DOHH2 (cell line): ENCODE data around the gene SLC35F4.

Experiments
- H3F3A ChIP-seq: fragments of 200-600 bp; sonication (generic), shearing (Covaris generic); 2 replicates; pipeline ENCODE4 v1.6.0; 2016; ENCODE audit warnings: antibody characterized with exemption, mild to moderate bottlenecking; ENCODE audit not compliant: control insufficient read depth, insufficient read depth
- H3K27ac ChIP-seq: fragments of 200-600 bp; sonication (generic); 2 replicates; pipeline ENCODE4 v1.5.1; 2014; ENCODE audit warnings: low read depth, mild to moderate bottlenecking, low read length, moderate library complexity
- H3K27me3 ChIP-seq: fragments of 200-600 bp; sonication (generic); 2 replicates; pipeline ENCODE4 v1.6.1; 2014; ENCODE audit warnings: mild to moderate bottlenecking, low read length, mixed read lengths; ENCODE audit not compliant: control insufficient read depth
- H3K36me3 ChIP-seq: fragments of 200-600 bp; sonication (generic); 2 replicates; pipeline ENCODE4 v1.6.1; 2014; ENCODE audit warnings: mild to moderate bottlenecking, low read length, moderate library complexity, mixed read lengths; ENCODE audit not compliant: control insufficient read depth
- H3K4me1 ChIP-seq: fragments of 200-600 bp; sonication (generic); 2 replicates; pipeline ENCODE4 v1.6.1; 2014; ENCODE audit warnings: mild to moderate bottlenecking, low read length, mixed read lengths; ENCODE audit not compliant: control insufficient read depth
- H3K4me2 ChIP-seq: fragments of 200-600 bp; sonication (generic); 2 replicates; pipeline ENCODE4 v1.6.0; 2014; ENCODE audit warnings: mild to moderate bottlenecking, low read length, moderate library complexity
- H3K4me3 ChIP-seq: fragments of 200-600 bp; sonication (generic); 2 replicates; pipeline ENCODE4 v1.5.1; 2014; ENCODE audit warnings: mild to moderate bottlenecking, low read length, mixed read lengths
- H3K79me2 ChIP-seq: fragments of 200-600 bp; sonication (generic); 2 replicates; pipeline ENCODE4 v1.6.1; 2014; ENCODE audit warnings: mild to moderate bottlenecking, low read length, mixed read lengths; ENCODE audit not compliant: control insufficient read depth
- H3K9me2 ChIP-seq: fragments of 200-600 bp; sonication (generic); replicated peaks from 2 replicates; pipeline ENCODE4 v1.6.1; 2014; ENCODE audit warnings: mild to moderate bottlenecking, low read length, mixed read lengths; ENCODE audit not compliant: control insufficient read depth
- H3K9me3 ChIP-seq: fragments of 200-600 bp; sonication (generic); 2 replicates; pipeline ENCODE4 v1.6.1; 2014; ENCODE audit warnings: antibody characterized with exemption, low read length, mixed read lengths; ENCODE audit not compliant: control insufficient read depth, insufficient read depth
- H4K20me1 ChIP-seq: fragments of 200-600 bp; sonication (generic); 2 replicates; pipeline ENCODE4 v1.6.0; 2014; ENCODE audit warnings: low read depth, mild to moderate bottlenecking, antibody characterized with exemption, low read length, moderate library complexity; ENCODE audit not compliant: control insufficient read depth, insufficient read depth
- EZH2phosphoT487 ChIP-seq: fragments of 200-600 bp; sonication (generic); IDR thresholded peaks from 2 replicates; pipeline ENCODE4 v1.6.1; 2017; ENCODE audit warnings: borderline replicate concordance, mild to moderate bottlenecking, antibody characterized with exemption, low read length, moderate library complexity, mixed read lengths
- TF ChIP-seq, protein P1 (sequence below): fragments of 200-600 bp; sonication (generic); IDR thresholded peaks from one replicate; pipeline ENCODE4 v1.5.1; 2014; ENCODE audit warnings: antibody characterized with exemption, mild to moderate bottlenecking, low read depth, low read length; ENCODE audit not compliant: poor library complexity, severe bottlenecking

Gene SLC35F4

DNA sequence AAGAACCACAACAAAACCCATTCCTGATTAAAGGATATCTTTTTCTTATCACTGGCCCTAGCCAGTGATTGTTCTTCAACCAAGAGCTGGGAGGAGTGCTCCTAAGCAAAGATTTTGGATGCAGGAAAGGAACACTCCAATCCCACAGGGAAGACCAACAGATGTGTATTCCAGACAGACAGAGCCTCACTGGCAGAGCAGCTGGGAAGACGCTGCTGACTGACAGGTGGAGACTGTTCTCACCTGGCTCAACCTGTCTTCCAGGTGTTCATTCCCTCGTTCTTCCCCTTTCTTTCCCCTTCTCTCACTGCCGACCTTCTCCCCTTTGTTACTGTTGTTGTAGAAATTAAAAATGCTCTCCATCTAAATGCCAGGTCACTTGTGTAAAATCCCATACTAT lies 282.5 kb downstream of the SLC35F4 start:
- H3K4me1 ChIP-seq, result no peaks in the 10 kb centered on the region

DNA sequence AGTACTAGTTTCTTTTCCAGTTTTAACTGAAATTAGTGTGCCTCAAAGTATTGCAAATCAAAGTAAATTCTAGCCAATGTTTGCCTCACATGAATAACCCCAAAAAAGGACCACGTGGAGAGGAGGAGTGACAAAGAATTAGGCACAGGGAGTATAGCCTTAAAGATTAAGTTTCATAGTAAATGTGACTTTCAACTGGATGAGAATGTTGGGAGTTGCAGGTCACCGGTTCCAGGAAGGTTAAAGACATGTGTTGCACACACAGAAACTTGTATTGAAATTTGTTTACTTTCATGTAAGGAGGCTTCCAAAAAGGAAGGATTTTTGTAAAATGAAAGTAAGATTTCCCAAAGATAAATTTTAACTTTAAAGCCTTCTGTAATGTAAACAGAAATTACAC lies 283.1 kb downstream of the SLC35F4 start:
- Histone ChIP-seq H3K27ac (no peak overlapping the region), H3K79me2 (no peaks in the 10 kb centered on the region), H3K9me2 (no peaks in the 10 kb centered on the region), H4K20me1 (no peaks in the 10 kb centered on the region), H3K27me3 (no peaks in the 10 kb centered on the region), H3K9me3 (no peaks in the 10 kb centered on the region), H3F3A (no peaks in the 10 kb centered on the region), H3K36me3 (no peaks in the 10 kb centered on the region), H3K4me1 (no peaks in the 10 kb centered on the region), H3K4me3 (no peak overlapping the region), H3K4me2 (no peak overlapping the region)
- TF ChIP-seq, protein P1, sequence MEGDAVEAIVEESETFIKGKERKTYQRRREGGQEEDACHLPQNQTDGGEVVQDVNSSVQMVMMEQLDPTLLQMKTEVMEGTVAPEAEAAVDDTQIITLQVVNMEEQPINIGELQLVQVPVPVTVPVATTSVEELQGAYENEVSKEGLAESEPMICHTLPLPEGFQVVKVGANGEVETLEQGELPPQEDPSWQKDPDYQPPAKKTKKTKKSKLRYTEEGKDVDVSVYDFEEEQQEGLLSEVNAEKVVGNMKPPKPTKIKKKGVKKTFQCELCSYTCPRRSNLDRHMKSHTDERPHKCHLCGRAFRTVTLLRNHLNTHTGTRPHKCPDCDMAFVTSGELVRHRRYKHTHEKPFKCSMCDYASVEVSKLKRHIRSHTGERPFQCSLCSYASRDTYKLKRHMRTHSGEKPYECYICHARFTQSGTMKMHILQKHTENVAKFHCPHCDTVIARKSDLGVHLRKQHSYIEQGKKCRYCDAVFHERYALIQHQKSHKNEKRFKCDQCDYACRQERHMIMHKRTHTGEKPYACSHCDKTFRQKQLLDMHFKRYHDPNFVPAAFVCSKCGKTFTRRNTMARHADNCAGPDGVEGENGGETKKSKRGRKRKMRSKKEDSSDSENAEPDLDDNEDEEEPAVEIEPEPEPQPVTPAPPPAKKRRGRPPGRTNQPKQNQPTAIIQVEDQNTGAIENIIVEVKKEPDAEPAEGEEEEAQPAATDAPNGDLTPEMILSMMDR, result no peak
- no peak for TF ChIP-seq EZH2phosphoT487

More for the DNA sequence above, 282.5 kb downstream of the SLC35F4 start:
- H3K27me3 ChIP-seq, result no peaks in the 10 kb centered on the region
- H3F3A ChIP-seq, result no peaks in the 10 kb centered on the region
- no peak overlapping the region for H3K27ac ChIP-seq
- H3K4me3 ChIP-seq, result no peak overlapping the region
- H3K36me3 ChIP-seq, result no peaks in the 10 kb centered on the region
- TF ChIP-seq, protein P1, result no peak
- TF ChIP-seq EZH2phosphoT487, result no peak
- H3K4me2 ChIP-seq, result no peak overlapping the region
- H3K9me2 ChIP-seq, result no peaks in the 10 kb centered on the region
- H3K9me3 ChIP-seq, result no peaks in the 10 kb centered on the region
- no peaks in the 10 kb centered on the region for H3K79me2 ChIP-seq
- H4K20me1 ChIP-seq, result no peaks in the 10 kb centered on the region

DNA sequence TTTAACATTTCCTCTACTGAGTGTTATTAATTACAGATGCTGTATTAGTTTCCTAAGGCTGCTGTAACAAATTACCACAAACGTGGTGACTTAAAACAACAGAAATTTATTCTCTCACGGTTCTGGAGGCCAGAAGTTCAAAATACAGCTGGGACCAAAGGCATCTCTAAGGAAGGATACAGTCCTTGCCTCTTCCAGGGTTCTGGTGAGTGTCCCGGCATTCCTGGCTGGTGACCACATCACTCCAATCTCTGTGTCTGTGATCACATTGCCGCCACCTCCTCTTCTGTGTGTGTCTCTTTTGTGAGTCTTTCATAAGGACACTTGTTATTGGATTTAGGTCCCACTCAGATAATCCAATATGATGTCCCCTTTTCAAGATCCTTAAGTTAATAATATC lies 287.1 kb downstream of the SLC35F4 start:
- H3K4me3 ChIP-seq, result no peak overlapping the region
- H3F3A ChIP-seq, result no peaks in the 10 kb centered on the region
- TF ChIP-seq, protein P1, result no peak
- no peak for TF ChIP-seq EZH2phosphoT487
- H3K27ac ChIP-seq, result no peak overlapping the region
- H3K9me2 ChIP-seq, result no peaks in the 10 kb centered on the region
- H3K36me3 ChIP-seq, result no peaks in the 10 kb centered on the region
- H4K20me1 ChIP-seq, result no peaks in the 10 kb centered on the region
- no peaks in the 10 kb centered on the region for H3K4me1 ChIP-seq
- no peaks in the 10 kb centered on the region for H3K79me2 ChIP-seq
- no peaks in the 10 kb centered on the region for H3K9me3 ChIP-seq
- H3K27me3 ChIP-seq, result no peaks in the 10 kb centered on the region
- no peak overlapping the region for H3K4me2 ChIP-seq

DNA sequence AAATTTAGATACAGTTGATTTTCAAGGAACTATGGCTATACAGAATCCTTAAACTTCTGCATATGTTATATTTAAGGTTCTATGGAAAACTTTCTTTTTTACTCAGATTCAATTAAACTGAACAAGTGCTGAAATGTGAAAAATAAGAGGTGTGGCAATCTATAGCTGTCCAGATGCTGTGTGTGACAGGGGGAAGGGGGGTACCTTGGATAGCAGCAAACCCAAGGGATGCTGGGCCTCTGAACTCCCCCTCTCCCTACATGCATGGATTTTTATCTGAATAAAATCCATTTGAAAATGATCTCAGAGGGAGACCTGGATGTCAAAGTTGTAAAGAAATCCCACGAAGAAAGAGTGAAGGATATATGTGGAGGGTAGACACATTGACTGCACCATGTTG lies 289.4 kb downstream of the SLC35F4 start:
- H3K27me3 ChIP-seq, result no peaks in the 10 kb centered on the region
- TF ChIP-seq, protein P1, result no peak
- no peak for TF ChIP-seq EZH2phosphoT487
- H3K79me2 ChIP-seq, result no peaks in the 10 kb centered on the region
- no peaks in the 10 kb centered on the region for H3K36me3 ChIP-seq
- no peaks in the 10 kb centered on the region for H3K9me2 ChIP-seq
- H3K4me1 ChIP-seq, result no peaks in the 10 kb centered on the region
- H3K27ac ChIP-seq, result no peak overlapping the region
- H3F3A ChIP-seq, result no peaks in the 10 kb centered on the region
- H4K20me1 ChIP-seq, result no peaks in the 10 kb centered on the region
- no peak overlapping the region for H3K4me3 ChIP-seq
- no peaks in the 10 kb centered on the region for H3K9me3 ChIP-seq
- no peak overlapping the region for H3K4me2 ChIP-seq
